HT-29 (cell line): Measurements from ENCODE around the gene FBF1. TPM values are rescaled to one million over a fixed set of nuclear protein-coding genes. Genes with fewer than 3 reads are reported as not detected.

Source experiments
- DNase-seq: peaks from one replicate; pipeline ENCODE4 v3.0.0-alpha.2; 2015; ENCODE audit warnings: low spot score
- total RNA-seq: library from RNA; depleted of rRNA; stranded (reverse); fragments of >200 nt; shearing (Covaris generic); gene quantifications from 2 replicates; pipeline ENCODE4 v1.2.3, GENCODE V29; 2014

The FBF1 gene
- total RNA-seq, 1 experiment from 2014 or later = 13.1 TPM

DNA sequence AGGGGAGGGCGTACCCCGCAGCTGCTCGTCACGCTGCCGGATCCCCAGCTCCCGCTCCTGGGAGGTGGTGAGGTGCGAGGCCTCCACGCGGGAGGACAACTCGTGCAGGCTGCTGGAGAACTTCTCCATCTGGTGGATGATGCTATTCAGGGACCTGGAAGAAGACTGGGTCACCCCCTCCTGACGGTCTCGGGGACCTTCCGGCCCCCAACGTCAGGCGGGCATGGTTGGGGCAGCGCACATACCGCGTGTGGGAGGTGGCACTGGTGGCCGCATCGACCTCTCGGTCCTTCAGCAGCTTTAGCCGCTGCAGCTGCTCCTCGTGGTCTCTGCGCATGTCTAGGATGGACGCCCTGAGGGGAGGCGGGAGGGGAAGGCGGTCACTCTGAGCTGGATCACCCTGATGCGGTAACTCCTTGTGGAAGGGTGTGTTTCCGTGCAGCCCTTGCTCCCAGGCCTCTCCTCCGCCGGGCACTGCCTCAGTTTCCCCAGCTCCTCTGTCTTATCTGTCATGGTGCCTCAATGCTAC is 22.9 kb downstream of the FBF1 start:
- no peak for DNase-seq

- no peak for DNase-seq
These were observed 23.5 kb downstream of the FBF1 start for GRCh38 chr17:75917141-75917916.

DNA sequence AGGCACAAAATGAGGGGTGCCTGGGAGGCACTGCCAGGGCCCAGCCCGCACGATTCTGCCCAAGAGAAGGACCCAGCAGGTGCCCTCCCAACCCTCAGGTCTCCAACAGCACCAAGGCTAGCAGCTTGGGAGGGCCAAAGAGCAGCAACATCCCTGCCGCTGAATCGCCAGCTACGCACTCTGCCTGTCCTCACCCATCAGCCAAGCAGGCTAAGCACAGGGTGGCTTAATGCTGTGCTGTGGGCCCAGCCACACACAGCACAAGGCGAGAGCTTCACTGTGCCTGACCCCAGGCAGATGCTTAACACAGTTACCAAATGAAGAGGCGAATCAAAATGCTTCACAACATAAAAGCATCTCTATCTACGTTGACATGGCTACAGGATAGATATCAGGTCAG is 25.6 kb downstream of the FBF1 start:
- no peak for DNase-seq

DNA sequence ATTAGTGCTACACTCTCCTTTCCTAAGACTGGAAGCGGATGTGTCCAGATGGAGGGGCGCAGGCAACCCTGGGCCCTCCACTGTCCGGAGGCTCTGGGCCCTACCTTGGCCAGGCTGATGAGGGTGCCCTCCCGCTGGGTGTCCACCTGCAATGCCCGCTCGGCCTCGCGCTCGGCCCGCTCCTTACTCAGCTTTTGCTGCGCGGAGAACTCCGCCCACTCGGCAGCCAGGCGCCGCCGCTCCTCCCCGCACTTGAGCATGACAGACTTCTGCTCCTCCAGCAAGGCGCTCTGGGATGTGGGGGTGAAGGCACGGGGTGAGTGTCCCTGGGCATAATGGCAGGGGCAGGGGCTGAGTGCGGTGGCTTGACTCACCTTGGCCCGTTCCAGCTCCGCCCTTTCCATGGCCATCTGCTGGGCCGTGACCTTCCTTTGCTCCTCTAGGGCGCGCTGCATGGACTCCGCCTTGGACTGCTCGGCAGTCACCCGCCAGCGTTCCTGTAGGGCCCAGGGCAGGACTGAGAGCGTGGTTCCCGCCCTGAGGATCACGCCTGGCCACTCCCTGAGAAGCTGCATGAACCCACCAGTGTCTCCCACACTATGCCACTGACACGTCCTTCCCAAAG is 26.1 kb downstream of the FBF1 start:
- DNase-seq = no peak

DNA sequence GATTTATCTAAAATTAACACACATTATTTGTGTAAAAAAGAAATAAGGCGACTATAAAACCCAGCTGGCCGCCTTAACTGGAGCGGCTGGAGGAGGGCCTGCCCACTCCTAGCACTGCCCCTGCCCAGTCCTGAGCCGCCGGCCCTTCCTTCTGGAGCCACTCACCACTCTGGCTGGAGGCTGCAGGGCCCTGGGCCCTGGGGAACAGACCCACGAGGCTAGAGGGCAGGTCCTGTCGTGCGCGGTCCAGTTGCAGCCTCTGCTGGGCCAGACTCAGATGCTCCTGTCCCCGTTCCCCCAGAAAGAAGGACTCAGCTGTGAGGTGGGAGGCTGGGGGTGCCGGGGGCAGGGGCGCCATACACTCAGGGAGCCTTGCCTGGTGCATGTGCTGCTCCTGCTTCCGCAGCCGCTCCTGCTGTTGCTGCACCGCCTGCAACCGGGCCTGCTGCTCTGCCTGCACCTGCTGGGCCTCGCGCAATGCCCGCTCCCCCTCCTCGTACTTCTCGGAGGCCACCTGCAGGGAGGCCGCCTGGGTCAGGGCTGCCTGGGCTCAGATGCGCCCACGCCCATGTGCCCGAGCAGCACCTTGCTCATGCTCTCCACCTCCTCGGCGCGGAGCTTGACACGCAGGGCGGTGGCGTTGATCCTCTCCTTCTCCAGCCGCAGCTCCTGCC is 27.2 kb downstream of the FBF1 start:
- DNase-seq = no peak

- DNase-seq = no peak
These were observed 30.1 kb downstream of the FBF1 start for GRCh38 chr17:75910699-75911098.

GRCh38 chr17:75909812-75910274 is 31.0 kb downstream of the FBF1 start:
- peak; percentile 41 for DNase-seq

DNA sequence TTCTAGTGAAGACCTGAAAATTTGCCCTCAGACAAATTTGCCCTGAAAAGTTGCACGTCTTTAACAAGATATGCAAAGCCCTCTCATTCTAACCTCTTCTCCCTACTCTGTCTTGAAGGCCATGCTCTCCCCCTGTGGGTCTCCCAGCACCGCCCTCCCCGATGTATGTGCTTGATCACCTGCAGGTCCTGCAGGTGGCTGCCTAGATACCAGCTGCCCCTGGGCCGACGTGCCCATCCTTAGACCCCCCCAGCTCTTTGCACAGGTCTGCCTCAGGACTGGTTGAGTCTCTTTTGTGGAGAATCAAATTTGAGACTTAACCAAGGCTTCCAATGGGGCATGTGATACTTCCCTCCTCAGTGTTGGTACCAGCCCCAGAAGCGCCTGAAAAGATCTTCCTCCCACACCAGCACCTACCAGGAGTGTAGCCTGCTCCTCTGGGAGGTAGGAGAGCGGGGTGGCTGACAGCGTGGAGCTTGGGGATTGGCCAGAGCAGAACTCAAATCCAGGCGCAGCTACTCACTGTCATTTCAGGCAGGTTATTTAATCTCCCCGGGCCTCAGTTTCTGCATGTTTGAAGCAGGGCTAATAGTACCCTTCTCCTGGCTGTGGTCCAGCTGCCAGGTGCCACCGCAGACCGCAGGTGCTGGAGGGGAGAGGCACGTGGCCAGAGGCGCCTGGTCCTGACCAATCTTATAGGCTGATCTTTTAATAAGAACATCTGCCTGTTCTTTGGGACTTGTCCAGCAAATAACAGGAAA is 31.6 kb downstream of the FBF1 start:
- peak; percentile 63 for DNase-seq

DNA sequence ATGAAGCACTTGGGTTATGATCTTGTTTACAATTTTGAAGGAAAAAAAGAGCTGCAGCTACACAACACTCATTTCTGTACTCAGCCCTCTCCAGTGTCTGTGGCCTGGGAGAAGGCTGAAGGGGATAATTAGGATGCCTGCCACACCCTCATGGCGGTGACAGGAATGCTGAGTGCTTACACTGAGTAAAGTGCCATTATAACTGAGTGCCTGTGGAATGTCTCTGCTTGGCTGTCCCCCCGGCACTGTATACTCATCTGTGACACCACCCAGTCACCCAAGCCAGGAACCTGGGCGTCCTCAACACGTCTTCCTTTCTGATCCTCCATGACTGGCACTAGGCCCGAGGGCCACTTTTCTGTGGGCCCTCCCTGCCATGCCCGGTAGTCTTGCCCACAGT is 32.6 kb downstream of the FBF1 start:
- no peak for DNase-seq

DNA sequence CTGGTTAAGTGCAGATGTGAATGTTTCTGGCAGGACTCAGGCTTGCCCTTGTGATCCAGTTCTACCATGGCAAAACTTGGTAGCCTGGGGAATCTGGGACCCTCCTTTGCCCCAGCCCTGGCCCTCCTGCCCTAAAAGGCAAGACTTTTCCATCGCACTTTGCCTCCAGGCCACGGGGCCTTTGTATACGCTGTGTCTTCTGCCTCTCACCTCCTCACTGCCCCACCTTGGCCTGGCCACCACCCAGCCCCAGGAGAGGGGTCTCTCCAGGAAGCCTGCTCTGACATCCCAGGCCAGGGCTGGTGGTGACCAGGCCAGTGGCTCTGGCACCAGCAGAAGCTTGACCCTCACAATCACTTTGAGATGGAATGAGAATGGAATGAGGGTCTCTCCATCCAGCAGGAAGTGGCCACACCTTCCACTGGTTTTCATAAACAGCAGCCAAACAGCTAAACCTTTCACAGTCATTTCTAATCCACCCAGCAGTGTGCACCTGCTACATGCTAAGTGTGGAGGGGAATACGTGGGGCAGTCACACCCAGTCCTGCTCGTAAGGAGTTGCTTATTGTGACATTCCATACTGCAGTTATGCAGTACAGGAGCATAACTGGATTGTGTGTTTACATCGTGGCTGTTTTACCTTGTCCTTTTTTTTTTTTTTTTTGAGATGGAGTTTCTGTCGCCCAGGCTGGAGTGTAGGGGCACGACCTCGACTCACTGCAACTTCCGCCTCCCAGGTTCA is 34.5 kb downstream of the FBF1 start:
- DNase-seq = no peak

- DNase-seq = peak; percentile 97
These were observed 35.9 kb downstream of the FBF1 start, which contains the start of gene MRPL38 for GRCh38 chr17:75904749-75905521. TSS of gene MRPL38 (minus strand) at chr17:75904884. CDS start at chr17:75904875, 9 bp downstream.

DNA sequence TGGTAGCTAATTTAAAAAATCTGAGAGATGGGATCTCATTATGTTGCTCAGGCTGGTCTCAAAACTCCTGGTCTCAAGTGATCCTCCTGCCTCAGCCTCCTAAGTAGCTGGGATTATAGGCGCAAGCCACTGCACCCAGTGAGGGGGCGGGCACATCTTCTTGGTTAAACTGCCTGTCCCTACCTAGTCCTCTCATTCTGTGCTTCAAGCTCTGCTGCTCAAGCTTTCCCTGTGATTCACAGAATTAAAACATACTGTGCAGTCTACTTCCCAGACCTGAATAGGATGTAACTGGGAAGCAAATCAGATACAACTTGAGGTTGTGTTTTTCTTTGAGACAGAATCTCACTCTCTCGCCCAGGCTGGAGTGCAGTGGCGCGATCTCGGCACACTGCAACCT is 38.4 kb downstream of the FBF1 start:
- no peak for DNase-seq

DNA sequence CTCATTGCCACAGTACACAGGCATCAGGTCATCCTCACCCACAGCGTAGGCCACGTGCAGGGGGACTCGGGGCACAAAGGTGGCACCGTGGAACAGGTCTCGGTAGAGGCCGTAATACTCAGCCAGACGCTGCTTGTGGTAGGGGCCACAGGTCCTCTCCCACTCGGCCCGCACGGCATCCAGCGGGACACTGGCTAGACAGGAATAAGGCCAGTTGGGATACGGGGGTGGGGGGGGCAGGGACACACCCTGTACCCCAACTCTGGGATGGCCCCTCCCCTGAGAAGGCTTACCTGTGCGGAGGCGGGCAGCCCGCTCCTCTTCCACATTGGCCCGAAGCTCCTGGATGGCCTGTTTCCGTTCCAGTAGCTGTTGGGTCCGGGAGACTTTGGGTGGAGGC is 39.1 kb downstream of the FBF1 start:
- DNase-seq = no peak

DNA sequence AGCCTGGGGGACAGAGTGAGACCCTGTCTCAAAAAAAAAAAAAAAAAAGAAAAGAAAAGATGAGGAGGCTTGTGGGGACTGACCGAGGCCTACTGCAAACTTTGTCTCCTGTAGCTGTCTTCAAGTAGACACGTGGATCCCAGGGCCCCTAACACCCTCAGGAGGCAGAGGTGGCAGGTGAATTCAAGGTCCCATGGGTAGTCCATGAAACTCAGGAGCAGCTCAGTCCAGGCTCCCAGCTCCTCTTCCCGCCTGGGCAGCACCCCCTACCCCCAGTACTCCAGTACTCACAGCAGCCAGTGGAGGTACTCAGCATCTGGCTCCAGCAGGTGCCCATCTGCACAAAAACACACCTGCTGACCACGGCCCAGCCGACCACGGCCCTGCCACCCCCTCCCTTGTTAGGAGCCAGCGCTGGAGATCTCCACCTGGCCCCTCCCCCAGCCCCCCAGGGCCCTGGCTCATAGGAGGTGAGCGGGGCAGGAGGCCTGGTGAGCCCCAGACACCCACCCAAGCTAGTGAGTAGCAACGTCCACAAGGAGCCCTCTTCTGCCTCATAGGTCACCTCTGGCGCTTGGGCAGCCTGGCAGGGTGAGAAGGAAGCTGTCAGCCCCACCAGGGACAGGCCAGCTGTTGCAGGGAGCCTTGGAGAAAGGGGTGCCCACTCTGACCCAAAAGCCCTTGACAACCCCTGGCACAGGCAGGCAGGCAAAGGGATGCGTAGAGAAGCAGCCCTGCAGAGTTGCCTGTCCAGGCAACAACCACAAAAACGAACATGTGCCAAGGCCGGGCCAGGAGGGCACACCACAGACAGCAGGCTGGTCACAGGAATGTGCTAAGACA is 39.9 kb downstream of the FBF1 start:
- no peak for DNase-seq

DNA sequence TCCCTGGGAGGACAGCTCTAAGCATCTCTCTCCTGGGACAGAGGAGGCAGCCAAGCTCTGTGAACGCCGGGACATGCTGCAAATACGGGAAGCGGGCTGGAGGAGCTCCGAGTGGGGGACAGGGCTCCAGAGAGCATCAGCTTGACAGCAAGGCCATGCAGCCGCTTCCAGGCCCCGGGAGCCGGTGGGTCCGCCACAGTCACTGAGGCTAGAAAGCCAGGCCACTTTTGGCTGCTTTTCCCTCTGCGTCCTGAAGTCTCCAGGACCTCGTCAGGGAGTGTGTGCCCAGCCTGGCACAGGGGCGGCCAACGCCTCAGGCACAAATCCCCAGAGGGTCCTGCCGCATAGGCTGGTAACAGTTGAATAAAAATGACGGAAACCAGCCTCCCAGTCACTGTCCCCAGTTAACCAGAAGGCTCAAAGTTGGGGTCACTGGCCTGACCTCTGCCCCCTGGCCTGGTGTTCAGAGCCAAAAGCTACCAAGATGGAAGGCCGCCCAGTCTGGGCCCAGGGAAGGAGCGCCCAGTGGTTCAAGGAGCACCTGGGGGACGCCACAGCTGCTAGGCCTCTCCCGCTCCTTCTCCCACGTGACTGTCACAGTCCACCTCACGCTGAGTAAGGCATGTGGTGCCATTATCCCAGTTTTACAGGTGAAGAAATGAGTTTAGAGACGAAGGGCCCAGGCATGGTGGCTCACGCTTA is 40.9 kb downstream of the FBF1 start:
- DNase-seq = no peak

GRCh38 chr17:75899353-75899752 is 41.5 kb downstream of the FBF1 start:
- DNase-seq = no peak

DNA sequence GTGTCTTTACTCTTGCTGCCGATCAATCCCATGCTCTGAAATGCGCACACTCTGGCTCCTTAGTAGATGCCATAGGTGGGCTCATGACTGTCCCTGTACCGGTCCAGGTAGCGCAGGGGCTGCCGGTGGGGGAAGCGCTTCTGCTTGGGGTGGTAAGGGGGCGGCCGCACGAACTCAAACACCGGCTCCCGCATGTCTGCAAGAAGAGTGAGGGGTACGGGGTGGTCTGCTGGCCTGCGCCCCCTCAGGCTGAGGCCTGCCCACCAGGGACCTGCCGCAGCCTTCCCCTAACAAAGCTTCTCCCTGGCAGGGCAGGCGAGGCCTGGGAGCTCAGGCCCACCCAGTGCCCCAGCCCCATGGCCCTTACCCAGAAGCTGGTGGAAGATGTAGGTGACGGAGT is 42.1 kb downstream of the FBF1 start:
- no peak for DNase-seq

DNA sequence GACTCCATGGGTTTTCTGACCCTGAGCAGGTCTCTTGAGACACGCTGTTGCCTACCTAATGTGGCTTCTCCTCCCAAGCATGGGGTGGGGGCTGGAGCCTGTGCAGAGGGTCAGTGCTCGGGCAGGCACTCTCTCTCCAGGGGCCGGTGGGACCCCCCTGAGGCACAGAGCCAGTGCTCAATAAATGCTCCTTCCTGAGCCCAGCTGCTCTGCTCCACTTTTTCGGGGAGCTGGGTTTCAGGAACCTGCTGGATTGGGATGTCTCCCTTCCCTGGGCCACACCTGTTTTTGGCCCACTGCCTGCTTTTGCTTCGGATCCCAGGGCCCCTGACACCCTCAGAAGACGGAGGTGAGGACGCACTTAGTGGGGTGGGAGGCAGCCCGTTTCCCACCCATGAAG is 42.8 kb downstream of the FBF1 start:
- DNase-seq = no peak
